GM12801 (cell line): Measurements from ENCODE around the gene GDA.

Source experiments
- TF ChIP-seq, protein P1 (sequence below): IDR thresholded peaks from one replicate; pipeline ENCODE4 v1.5.1; 2011; ENCODE audit warnings: control low read depth; ENCODE audit not compliant: insufficient read length; ENCODE audit errors: extremely low read depth

Gene GDA

DNA sequence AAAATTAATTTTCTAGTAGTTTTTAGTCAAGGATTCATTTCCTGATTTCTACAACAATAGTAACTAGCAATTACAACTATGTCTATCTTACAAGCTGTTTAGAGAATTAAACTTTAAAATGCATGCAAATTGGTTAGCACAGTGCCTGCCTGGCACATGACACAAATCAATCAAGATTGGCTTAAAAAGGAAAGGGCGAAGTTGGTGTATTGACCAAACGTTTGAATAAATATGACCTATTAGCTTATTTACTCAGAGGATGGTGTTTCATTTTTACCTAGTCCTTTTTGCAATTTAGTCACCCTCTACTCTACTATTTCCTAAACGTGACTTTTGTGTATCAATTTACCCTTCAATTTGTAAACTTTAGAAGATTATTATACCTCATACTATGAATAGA, 83.5 kb downstream of the GDA start:
- TF ChIP-seq, protein P1, sequence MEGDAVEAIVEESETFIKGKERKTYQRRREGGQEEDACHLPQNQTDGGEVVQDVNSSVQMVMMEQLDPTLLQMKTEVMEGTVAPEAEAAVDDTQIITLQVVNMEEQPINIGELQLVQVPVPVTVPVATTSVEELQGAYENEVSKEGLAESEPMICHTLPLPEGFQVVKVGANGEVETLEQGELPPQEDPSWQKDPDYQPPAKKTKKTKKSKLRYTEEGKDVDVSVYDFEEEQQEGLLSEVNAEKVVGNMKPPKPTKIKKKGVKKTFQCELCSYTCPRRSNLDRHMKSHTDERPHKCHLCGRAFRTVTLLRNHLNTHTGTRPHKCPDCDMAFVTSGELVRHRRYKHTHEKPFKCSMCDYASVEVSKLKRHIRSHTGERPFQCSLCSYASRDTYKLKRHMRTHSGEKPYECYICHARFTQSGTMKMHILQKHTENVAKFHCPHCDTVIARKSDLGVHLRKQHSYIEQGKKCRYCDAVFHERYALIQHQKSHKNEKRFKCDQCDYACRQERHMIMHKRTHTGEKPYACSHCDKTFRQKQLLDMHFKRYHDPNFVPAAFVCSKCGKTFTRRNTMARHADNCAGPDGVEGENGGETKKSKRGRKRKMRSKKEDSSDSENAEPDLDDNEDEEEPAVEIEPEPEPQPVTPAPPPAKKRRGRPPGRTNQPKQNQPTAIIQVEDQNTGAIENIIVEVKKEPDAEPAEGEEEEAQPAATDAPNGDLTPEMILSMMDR, result no peak

DNA sequence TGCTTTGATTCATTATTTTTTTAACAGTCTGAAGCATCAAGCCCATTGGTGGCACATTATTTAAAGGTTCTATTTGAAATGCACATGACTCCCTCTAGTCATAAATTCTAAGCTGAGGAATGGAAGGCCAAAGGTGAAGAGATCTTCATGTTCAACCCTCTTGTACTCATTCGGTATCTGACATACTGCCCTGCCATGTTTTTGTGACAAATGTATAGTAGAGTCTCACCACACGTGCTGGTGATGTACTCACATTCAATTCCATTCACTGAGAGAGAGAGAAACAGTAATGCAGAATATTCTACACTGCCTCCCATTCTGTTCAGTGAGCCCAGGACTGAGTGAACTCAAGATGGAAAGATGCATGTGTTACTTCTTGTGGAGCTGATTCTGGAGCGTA, 98.3 kb downstream of the GDA start:
- TF ChIP-seq, protein P1, result no peak

DNA sequence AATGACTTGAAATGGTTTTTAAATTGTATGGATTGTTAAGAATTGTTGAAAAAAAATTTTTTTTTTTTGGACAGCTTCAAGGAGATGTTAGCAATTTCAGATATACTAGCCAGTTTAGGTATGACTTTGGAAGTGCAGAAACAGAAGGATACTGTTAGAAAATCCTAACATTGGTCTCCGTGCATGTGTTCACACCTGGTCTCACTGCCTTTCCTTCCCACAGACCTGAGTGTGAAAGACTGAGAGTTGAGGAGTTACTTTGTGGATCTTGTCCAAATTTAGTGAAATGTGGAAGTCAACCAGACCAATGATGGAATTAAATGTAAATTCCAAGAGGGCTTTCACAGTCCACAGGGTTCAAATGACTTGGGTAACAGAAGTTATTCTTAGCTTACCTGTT, 102.3 kb downstream of the GDA start:
- TF ChIP-seq, protein P1, result no peak

DNA sequence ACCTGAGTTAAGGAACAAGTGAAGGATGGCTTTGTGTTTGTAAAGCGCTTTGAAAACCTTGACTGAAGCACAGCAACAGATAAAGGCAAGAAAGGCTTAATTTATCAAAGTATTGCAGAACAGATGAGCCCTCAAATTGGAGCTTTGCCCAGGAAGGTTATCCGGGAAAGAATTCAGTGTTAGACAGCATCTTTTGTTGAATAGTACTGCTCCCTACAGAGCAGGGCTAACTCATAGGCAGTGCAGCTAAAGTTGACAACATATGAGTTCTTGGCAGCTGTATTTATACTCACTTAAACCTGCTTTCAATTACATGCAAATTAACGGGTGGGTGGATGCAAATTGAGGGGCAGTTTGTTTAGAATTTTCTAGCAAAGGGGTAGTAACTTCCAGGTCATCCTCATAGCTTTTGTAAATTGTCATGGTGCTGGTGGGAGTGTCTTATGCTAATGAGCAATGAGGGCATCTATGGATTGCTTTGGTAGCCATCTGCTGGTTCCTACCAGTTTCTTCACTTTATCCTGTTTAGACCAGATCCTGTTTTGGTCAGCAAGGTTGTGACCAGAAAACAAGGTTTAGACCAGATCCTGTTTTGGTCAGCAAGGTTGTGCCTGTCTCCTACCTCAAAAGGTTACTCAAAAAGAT, 105.8 kb downstream of the GDA start:
- TF ChIP-seq, protein P1, result no peak

DNA sequence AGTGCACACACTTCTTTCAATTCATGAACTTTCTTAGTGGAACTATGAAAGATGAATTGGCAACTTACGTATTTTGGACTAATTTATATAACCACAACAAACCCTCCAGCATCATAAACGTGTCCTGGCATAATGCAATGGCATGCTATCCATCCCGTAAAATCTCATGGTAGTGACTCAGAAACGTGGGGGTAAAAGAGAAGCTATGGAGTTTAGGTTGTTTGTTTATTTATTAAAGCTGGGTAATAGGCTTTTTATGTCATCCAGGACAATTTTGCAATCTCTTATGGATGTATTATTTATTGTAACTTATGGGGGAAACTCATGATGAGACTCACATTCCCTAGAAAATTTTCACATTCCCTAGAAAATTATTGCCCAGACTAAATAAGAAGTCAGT, 106.3 kb downstream of the GDA start:
- TF ChIP-seq, protein P1, result no peak

DNA sequence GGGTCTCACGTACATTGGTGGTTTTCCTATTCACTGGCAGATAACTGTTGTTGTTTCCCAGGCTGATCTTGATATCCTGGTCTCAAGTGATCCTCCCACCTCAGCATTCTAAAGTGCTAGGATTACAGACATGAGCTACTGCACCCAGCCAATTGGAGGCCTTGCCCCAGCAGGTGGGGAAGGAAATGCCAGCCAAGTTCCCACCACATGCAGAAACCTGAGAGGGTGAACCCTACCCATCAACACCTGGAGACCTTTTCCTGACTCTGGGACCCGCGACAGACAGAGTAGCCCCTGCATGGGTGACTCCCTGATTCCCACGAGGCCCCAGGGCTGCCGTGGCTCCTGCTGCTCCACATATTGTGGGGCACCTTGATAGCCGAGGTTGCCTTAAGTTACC, 107.7 kb downstream of the GDA start:
- TF ChIP-seq, protein P1, result no peak

DNA sequence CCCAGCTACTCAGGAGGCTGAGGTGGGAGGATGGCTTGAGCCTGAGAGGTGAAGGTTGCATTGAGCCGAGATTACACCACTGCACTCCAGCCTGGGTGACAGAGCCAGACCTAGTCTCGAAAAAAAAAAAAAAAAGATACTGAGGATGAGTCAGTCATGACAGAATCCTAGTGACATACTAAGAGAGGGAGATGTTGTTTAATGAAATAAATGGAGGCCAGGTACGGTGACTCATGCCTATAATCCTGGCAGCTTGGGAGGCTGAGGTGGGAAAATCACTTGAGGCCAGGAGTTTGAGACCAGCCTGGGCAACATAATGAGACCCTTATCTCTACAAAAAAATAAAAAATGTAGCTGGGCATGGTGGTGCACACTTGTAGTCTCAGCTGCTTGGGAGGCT, 108.6 kb downstream of the GDA start:
- TF ChIP-seq, protein P1, result no peak
